ENCODE measurements around the gene TMEM213. TPM values are rescaled to one million over a fixed set of nuclear protein-coding genes. Genes with fewer than 3 reads are reported as not detected.

The TMEM213 gene
- total RNA-seq, 1 donor from 2014 or later: not detected

DNA sequence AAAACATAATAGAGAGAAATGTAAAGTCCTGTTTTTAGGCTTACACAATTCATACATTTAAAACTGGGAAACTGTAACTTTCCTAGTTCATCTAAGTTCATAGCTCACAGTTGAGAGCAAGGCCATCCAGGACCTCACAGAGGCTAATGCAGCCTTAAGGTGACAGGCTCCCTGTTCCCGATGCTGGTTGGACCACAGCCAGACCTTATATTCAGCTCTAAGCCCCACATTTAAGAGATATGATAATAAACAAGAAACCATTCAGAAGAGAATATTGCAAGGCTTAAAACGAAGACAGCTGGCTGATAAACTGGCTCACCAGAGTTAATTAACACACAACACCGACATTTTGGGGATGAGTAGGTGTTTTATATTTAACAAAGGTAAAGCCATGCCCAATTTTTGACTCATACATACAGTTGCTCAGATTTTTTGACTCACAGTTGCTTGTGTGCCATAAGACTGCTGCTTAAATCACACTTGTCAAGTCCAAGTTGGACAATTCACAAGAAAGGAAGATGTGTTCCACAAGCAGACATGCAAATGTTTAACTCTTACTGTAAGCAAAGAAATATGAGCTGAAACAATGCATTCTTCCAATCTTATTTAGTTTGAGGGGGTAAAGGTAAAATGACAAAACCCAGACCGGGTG is 41.1 kb upstream of the TMEM213 start:
- TF ChIP-seq, protein P1, sequence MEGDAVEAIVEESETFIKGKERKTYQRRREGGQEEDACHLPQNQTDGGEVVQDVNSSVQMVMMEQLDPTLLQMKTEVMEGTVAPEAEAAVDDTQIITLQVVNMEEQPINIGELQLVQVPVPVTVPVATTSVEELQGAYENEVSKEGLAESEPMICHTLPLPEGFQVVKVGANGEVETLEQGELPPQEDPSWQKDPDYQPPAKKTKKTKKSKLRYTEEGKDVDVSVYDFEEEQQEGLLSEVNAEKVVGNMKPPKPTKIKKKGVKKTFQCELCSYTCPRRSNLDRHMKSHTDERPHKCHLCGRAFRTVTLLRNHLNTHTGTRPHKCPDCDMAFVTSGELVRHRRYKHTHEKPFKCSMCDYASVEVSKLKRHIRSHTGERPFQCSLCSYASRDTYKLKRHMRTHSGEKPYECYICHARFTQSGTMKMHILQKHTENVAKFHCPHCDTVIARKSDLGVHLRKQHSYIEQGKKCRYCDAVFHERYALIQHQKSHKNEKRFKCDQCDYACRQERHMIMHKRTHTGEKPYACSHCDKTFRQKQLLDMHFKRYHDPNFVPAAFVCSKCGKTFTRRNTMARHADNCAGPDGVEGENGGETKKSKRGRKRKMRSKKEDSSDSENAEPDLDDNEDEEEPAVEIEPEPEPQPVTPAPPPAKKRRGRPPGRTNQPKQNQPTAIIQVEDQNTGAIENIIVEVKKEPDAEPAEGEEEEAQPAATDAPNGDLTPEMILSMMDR (IDR thresholded peaks at IDR 0.05; ENCODE audit: borderline replicate concordance): no peak

DNA sequence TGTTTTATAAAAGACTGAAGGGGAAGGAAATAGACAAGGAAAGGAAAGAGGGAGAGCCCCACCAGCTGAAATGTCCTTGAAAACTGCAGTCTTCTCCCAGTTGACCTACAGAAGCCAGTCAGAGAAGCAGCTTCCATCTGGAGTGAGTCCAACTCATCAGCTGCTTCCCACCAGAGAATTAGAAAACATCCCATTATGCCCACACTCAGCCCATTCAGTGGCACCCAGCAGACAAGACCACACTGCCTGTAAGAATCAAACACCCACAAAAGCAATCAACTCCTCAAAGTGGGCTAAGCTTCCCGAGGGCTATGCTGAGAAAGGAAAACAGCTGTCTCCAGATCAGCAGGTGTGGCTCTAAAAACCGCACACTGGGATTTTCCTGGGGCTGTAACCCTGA is 29.6 kb upstream of the TMEM213 start:
- TF ChIP-seq, protein P1 (IDR thresholded peaks at IDR 0.05; ENCODE audit: borderline replicate concordance): no peak

More for the DNA sequence above, 41.1 kb upstream of the TMEM213 start:
- Histone ChIP-seq H3K4me3 (no peak overlapping the region), H3K9me3 (replicated peaks) (no peaks in the 10 kb centered on the region), H3K27me3 (ENCODE audit: low read depth) (peaks cover 1% of the 10 kb centered on the region), H3K36me3 (no peaks in the 10 kb centered on the region), H3K4me1 (no peaks in the 10 kb centered on the region), H3K27ac (replicated peaks) (no peak overlapping the region)
- no peak for DNase-seq
- intact Hi-C loops (cut with micrococcal nuclease): no loop called here

DNA sequence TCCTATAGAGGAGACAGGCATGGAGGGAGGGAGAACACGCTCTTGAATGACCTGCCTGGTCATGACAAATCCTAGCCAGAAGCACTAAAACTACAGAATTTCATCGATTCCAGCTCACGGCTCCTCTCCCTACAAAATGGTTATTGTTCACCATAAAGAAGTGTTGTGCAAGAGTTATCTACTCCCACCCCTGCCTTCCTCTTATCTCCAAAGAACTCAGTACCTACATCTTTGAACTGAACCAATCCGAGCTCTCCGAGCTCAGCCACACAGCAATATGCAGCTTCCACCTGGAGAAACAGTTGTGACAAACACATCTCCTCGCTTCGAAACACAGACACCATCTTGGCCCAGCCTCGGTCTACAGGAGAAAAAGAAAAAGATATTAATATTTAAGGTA is 26.9 kb upstream of the TMEM213 start:
- no peak overlapping the region for H3K27ac ChIP-seq (replicated peaks)
- TF ChIP-seq, protein P1 (IDR thresholded peaks at IDR 0.05; ENCODE audit: borderline replicate concordance): no peak
- no peak overlapping the region for H3K4me3 ChIP-seq
- no peaks in the 10 kb centered on the region for H3K9me3 ChIP-seq (replicated peaks)
- no peak for DNase-seq
- H3K4me1 ChIP-seq: no peaks in the 10 kb centered on the region
- no peaks in the 10 kb centered on the region for H3K36me3 ChIP-seq
- H3K27me3 ChIP-seq (ENCODE audit: low read depth): peaks cover 25% of the 10 kb centered on the region
- intact Hi-C loops (cut with micrococcal nuclease): no loop called here

More for the DNA sequence above, 29.6 kb upstream of the TMEM213 start:
- Histone ChIP-seq H3K27ac (replicated peaks) (no peak overlapping the region), H3K27me3 (ENCODE audit: low read depth) (peaks cover 10% of the 10 kb centered on the region), H3K4me1 (no peaks in the 10 kb centered on the region), H3K36me3 (no peaks in the 10 kb centered on the region), H3K4me3 (no peak overlapping the region), H3K9me3 (replicated peaks) (no peaks in the 10 kb centered on the region)
- no peak for DNase-seq
- intact Hi-C loops (cut with micrococcal nuclease): no loop called here

DNA sequence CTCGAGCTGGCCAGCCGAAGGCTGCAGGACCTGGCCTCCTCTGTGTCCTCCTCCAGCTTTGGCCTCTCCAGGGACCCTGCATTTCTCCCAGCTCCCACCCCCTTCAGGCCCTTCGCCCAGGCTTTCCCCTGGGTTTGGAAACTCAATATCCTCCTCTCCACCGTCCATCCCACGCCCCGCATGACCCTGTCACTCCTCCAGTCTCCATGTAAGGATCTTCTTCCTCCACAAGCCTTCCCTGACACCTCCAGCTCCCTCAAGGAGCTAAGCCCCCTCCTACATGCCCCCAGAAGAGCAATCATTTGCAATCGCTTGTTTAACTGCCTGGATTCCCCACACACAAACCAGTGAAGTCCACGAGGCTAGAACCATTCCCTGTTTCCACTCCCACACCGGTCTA is 24.6 kb upstream of the TMEM213 start:
- TF ChIP-seq, protein P1 (IDR thresholded peaks at IDR 0.05; ENCODE audit: borderline replicate concordance): no peak
- Histone ChIP-seq H3K27me3 (ENCODE audit: low read depth) (peaks cover 25% of the 10 kb centered on the region), H3K9me3 (replicated peaks) (no peaks in the 10 kb centered on the region), H3K27ac (replicated peaks) (no peak overlapping the region), H3K36me3 (no peaks in the 10 kb centered on the region), H3K4me1 (no peaks in the 10 kb centered on the region), H3K4me3 (no peak overlapping the region)
- intact Hi-C loops (cut with micrococcal nuclease): no loop called here
- DNase-seq: no peak

DNA sequence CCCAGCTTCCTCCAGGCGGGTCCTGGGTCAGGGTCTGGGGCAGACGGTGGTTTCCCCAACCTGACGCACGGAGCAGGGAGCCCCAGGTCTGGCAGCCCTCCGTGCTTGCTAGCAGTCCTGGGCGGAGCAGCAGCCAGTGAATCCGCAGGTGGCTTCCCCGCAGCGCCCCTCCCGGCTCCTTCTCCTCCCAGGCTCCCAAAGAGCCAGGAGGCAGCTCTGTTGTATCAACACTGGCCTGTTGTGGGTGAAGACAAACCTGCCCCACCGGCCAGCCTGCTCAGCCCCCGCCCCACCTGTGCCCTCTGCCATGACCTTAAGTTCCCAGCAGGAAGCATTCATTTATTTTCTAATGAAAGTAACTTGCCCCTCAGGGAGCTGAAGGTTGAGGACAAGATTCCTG is 24.0 kb upstream of the TMEM213 start:
- Histone ChIP-seq H3K27ac (replicated peaks) (no peak overlapping the region), H3K36me3 (no peaks in the 10 kb centered on the region), H3K9me3 (replicated peaks) (no peaks in the 10 kb centered on the region), H3K4me3 (no peak overlapping the region), H3K4me1 (no peaks in the 10 kb centered on the region), H3K27me3 (ENCODE audit: low read depth) (peaks cover 25% of the 10 kb centered on the region)
- intact Hi-C loops (cut with micrococcal nuclease): no loop called here
- DNase-seq: no peak
- TF ChIP-seq, protein P1 (IDR thresholded peaks at IDR 0.05; ENCODE audit: borderline replicate concordance): no peak
